IMR-90 (cell line): Measurements from ENCODE around the gene PCSK1N.

Experiments
- CEBPB ChIP-seq: IDR thresholded peaks from 2 replicates; pipeline ENCODE4 v1.6.1; 2012; ENCODE audit warnings: low read depth, low read length, improper control_type of control experiment
- CTCF ChIP-seq: conservative IDR thresholded peaks from 2 replicates; pipeline ENCODE4 v1.5.1; 2012; ENCODE audit warnings: mild to moderate bottlenecking, low read depth, low read length, improper control_type of control experiment
- POLR2A ChIP-seq: IDR thresholded peaks from 2 replicates; pipeline ENCODE4 v1.6.1; 2012; ENCODE audit warnings: mild to moderate bottlenecking, low read depth, low read length
- RAD21 ChIP-seq: IDR thresholded peaks from 2 replicates; pipeline ENCODE4 v1.6.1; 2012; ENCODE audit warnings: low read length, improper control_type of control experiment
- RCOR1 ChIP-seq: IDR thresholded peaks from 2 replicates; pipeline ENCODE4 v1.6.1; 2012; ENCODE audit warnings: mild to moderate bottlenecking, low read length, improper control_type of control experiment; ENCODE audit not compliant: insufficient replicate concordance
- RFX5 ChIP-seq: IDR thresholded peaks from 2 replicates; pipeline ENCODE4 v1.8.0; 2012; ENCODE audit warnings: low read depth, mild to moderate bottlenecking, low read length, moderate library complexity

- TF ChIP-seq CTCF, result no peak
- no peak for TF ChIP-seq CEBPB
- no peak for TF ChIP-seq RAD21
- TF ChIP-seq POLR2A, result no peak
- TF ChIP-seq RFX5, result no peak
- no peak for TF ChIP-seq RCOR1
Observed at GRCh38 chrX:48791063-48791820, 44.2 kb downstream of the PCSK1N start.
